ENCODE measurements around the gene TBC1D2B. TPM values are rescaled to one million over a fixed set of nuclear protein-coding genes. Genes with fewer than 3 reads are reported as not detected.

TBC1D2B gene
- total RNA-seq, 1 donor from 2014 or later: 62.3 TPM

- Mint-ChIP-seq H3K36me3 (ENCODE audit: low read depth) (no peaks in the 10 kb centered on the region), H3K9me3 (no peaks in the 10 kb centered on the region), H3K4me1 (peaks cover 66% of the 10 kb centered on the region), H3K27me3 (no peaks in the 10 kb centered on the region), H3K27ac (peak overlapping the region; percentile 92), H3K4me3 (peak overlapping the region; percentile 56)
- DNase-seq: no peak
- intact Hi-C loops (cut with micrococcal nuclease): loop anchor here (5.0 kb wide), 2 partner anchors 37 to 87 kb away; no protein-coding TSS in a partner anchor
These were observed 26.6 kb upstream of the TBC1D2B start for GRCh38 chr15:78104119-78104479.

- no peaks in the 10 kb centered on the region for H3K36me3 Mint-ChIP-seq (ENCODE audit: low read depth)
- H3K4me3 Mint-ChIP-seq: peak overlapping the region; percentile 56
- peak; percentile 91 for DNase-seq
- H3K27ac Mint-ChIP-seq: peak overlapping the region; percentile 92
- no peaks in the 10 kb centered on the region for H3K9me3 Mint-ChIP-seq
- H3K27me3 Mint-ChIP-seq: no peaks in the 10 kb centered on the region
- peaks cover 62% of the 10 kb centered on the region for H3K4me1 Mint-ChIP-seq
- intact Hi-C loops (cut with micrococcal nuclease): loop anchor here (5.0 kb wide), 2 partner anchors 36 to 86 kb away; no protein-coding TSS in a partner anchor
These were observed 26.1 kb upstream of the TBC1D2B start for GRCh38 chr15:78103406-78104118.

GRCh38 chr15:78102741-78103140 lies 25.2 kb upstream of the TBC1D2B start:
- Mint-ChIP-seq H3K4me3 (no peak overlapping the region), H3K9me3 (no peaks in the 10 kb centered on the region), H3K36me3 (ENCODE audit: low read depth) (no peaks in the 10 kb centered on the region), H3K27ac (peak overlapping the region; percentile 92), H3K27me3 (no peaks in the 10 kb centered on the region), H3K4me1 (peaks cover 60% of the 10 kb centered on the region)
- no peak for DNase-seq
- intact Hi-C loops (cut with micrococcal nuclease): loop anchor here (5.0 kb wide), 2 partner anchors 35 to 85 kb away; no protein-coding TSS in a partner anchor

GRCh38 chr15:78102211-78102610 lies 24.7 kb upstream of the TBC1D2B start:
- H3K9me3 Mint-ChIP-seq: no peaks in the 10 kb centered on the region
- H3K27ac Mint-ChIP-seq: peak overlapping the region; percentile 92
- intact Hi-C loops (cut with micrococcal nuclease): loop anchor here (5.0 kb wide), 2 partner anchors 35 to 85 kb away; no protein-coding TSS in a partner anchor
- no peaks in the 10 kb centered on the region for H3K36me3 Mint-ChIP-seq (ENCODE audit: low read depth)
- no peak for DNase-seq
- H3K4me3 Mint-ChIP-seq: no peak overlapping the region
- peaks cover 55% of the 10 kb centered on the region for H3K4me1 Mint-ChIP-seq
- no peaks in the 10 kb centered on the region for H3K27me3 Mint-ChIP-seq

DNA sequence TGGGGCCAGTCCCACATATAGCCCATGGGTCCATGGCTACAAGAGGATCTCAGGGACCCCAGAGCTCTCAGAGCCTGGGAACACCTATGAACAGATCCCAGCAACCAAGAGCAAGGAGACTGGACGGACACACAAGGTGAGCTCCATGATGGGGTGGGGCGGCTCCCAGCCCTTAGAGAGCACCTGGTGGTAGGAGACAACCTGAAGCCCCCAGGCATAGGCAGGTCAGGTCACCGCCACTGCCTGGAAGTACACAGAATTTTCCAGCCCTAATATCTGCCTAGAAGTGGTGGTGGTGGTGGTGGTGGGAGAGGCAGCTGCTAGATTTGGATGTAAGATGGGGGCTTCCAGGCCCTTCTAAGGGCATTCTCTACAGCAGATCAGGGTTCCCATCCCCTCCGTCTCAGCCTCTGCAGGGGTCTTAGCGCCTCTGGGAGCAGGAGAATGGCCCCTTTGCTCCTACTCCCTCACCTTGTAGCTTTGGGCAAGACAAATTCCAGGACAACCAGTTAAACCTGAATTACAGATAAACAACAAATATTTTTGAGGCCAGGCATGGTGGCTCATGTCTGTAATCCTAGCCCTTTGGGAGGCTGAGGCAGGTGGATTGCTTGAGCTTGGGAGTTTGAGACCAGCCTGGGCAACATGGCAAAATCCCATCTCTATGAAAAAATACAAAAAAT lies 24.1 kb upstream of the TBC1D2B start:
- Mint-ChIP-seq H3K27me3 (no peaks in the 10 kb centered on the region), H3K36me3 (ENCODE audit: low read depth) (no peaks in the 10 kb centered on the region), H3K4me3 (no peak overlapping the region), H3K4me1 (peaks cover 50% of the 10 kb centered on the region), H3K27ac (peak overlapping the region; percentile 45), H3K9me3 (no peaks in the 10 kb centered on the region)
- DNase-seq: no peak
- intact Hi-C loops (cut with micrococcal nuclease): loop anchor here (5.0 kb wide), 2 partner anchors 34 to 84 kb away; no protein-coding TSS in a partner anchor

- no peak overlapping the region for H3K4me3 Mint-ChIP-seq
- intact Hi-C loops (cut with micrococcal nuclease): loop anchor here (5.0 kb wide), 2 partner anchors 34 to 84 kb away; no protein-coding TSS in a partner anchor
- H3K27ac Mint-ChIP-seq: no peak overlapping the region
- H3K36me3 Mint-ChIP-seq (ENCODE audit: low read depth): no peaks in the 10 kb centered on the region
- no peaks in the 10 kb centered on the region for H3K9me3 Mint-ChIP-seq
- H3K27me3 Mint-ChIP-seq: no peaks in the 10 kb centered on the region
- peaks cover 44% of the 10 kb centered on the region for H3K4me1 Mint-ChIP-seq
- DNase-seq: no peak
These were observed 23.4 kb upstream of the TBC1D2B start for GRCh38 chr15:78100886-78101285.

DNA sequence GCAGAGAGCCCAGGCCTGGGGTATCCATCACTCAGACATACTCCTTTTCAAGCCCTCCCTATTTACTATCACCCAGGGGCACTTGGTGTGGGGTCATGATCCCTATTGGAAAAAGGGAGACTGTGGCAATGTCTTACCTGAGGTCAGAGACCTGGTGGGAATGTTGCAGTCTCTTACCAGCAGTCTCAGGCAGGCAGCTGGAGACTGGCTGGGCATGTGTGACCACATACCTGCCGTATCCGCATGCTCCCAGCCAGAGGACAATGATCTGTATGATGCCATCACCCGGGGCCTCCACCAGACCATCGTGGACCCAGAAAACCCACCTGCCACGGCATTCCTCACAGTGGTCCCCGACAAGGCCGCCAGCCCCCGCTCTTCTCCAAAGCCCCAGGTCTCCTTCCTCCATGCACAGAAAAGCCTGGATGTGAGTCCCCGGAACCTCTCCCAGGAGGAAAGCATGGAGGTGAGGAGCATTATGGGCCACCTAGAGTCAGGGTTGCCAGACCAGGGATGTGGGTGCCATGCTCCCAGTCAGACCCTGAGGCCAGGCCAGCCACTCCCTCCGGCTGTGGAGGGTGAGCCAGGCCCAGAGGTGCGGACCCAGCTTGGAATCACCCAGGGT lies 20.7 kb upstream of the TBC1D2B start:
- H3K27me3 Mint-ChIP-seq: peaks cover 2% of the 10 kb centered on the region
- H3K36me3 Mint-ChIP-seq (ENCODE audit: low read depth): no peaks in the 10 kb centered on the region
- DNase-seq: no peak
- no peak overlapping the region for H3K4me3 Mint-ChIP-seq
- intact Hi-C loops (cut with micrococcal nuclease): no loop called here
- no peak overlapping the region for H3K27ac Mint-ChIP-seq
- H3K9me3 Mint-ChIP-seq: no peaks in the 10 kb centered on the region
- H3K4me1 Mint-ChIP-seq: peaks cover 27% of the 10 kb centered on the region

- no peaks in the 10 kb centered on the region for H3K9me3 Mint-ChIP-seq
- H3K27ac Mint-ChIP-seq: no peak overlapping the region
- no peak overlapping the region for H3K4me3 Mint-ChIP-seq
- peaks cover 2% of the 10 kb centered on the region for H3K27me3 Mint-ChIP-seq
- intact Hi-C loops (cut with micrococcal nuclease): no loop called here
- no peaks in the 10 kb centered on the region for H3K36me3 Mint-ChIP-seq (ENCODE audit: low read depth)
- H3K4me1 Mint-ChIP-seq: peaks cover 26% of the 10 kb centered on the region
- DNase-seq: no peak
These were observed 20.2 kb upstream of the TBC1D2B start for GRCh38 chr15:78097667-78098066.

DNA sequence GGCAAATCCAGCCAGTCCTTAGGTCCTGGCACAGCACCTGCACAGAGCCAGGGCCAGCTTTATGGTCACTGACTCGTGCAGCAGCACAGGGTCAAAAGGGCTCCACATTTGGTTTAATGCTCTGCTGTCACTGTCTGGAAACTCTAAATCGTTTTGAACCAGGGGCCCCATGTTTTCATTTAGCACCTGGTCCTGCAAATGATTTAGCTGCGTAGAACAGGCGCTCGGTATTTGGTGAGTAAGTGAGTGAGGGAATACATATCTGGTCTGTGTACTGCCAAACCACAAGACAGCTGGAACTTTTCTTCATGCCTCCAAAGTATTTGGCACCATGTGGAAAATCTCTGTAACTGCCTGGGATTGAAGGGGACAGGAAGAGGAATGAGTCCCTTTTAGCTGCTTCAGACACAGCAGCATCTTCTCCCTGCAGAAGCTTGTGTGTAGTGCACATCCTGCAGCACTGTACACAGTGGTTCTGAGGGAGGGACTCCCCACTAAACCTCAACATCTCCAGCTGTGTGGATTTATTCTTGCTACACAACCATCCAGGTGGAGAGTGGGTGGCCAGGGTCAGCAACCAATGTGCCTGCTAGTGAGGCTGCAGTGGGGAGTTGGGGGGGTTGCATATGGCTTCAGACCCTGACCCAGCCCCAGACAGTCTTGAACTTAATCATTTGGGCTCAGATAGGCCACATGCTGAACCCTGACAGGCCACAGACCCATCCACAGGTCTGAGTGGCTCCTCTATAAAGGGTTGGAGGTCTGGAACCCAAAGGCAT lies 15.9 kb upstream of the TBC1D2B start:
- intact Hi-C loops (cut with micrococcal nuclease): no loop called here
- Mint-ChIP-seq H3K9me3 (no peaks in the 10 kb centered on the region), H3K36me3 (ENCODE audit: low read depth) (no peaks in the 10 kb centered on the region), H3K4me3 (no peak overlapping the region), H3K27ac (no peak overlapping the region), H3K27me3 (peaks cover 2% of the 10 kb centered on the region), H3K4me1 (peaks cover 27% of the 10 kb centered on the region)
- DNase-seq: no peak

- no peaks in the 10 kb centered on the region for H3K9me3 Mint-ChIP-seq
- peak within 1 kb of the TSS; percentile 10 for H3K27ac Mint-ChIP-seq
- intact Hi-C loops (cut with micrococcal nuclease): no loop called here
- peaks cover 2% of the 10 kb centered on the region for H3K27me3 Mint-ChIP-seq
- DNase-seq: no peak
- no peak within 1 kb of the TSS for H3K4me3 Mint-ChIP-seq
- no peaks in the 10 kb centered on the region for H3K36me3 Mint-ChIP-seq (ENCODE audit: low read depth)
- peaks cover 30% of the 10 kb centered on the region for H3K4me1 Mint-ChIP-seq
These were observed 14.9 kb upstream of the TBC1D2B start, which contains the start of gene SH2D7 for GRCh38 chr15:78092261-78093041. Gene SH2D7 (plus strand): TSS chr15:78092561. CDS start chr15:78092585, 24 bp downstream.

GRCh38 chr15:78090422-78091063 lies 13.0 kb upstream of the TBC1D2B start:
- no peak overlapping the region for H3K27ac Mint-ChIP-seq
- DNase-seq: no peak
- H3K36me3 Mint-ChIP-seq (ENCODE audit: low read depth): no peaks in the 10 kb centered on the region
- H3K4me3 Mint-ChIP-seq: no peak overlapping the region
- no peaks in the 10 kb centered on the region for H3K9me3 Mint-ChIP-seq
- intact Hi-C loops (cut with micrococcal nuclease): no loop called here
- peaks cover 32% of the 10 kb centered on the region for H3K4me1 Mint-ChIP-seq
- peaks cover 2% of the 10 kb centered on the region for H3K27me3 Mint-ChIP-seq

- peaks cover 31% of the 10 kb centered on the region for H3K4me1 Mint-ChIP-seq
- peak overlapping the region; percentile 2 for H3K27ac Mint-ChIP-seq
- H3K36me3 Mint-ChIP-seq (ENCODE audit: low read depth): no peaks in the 10 kb centered on the region
- intact Hi-C loops (cut with micrococcal nuclease): no loop called here
- no peak for DNase-seq
- no peaks in the 10 kb centered on the region for H3K27me3 Mint-ChIP-seq
- no peaks in the 10 kb centered on the region for H3K9me3 Mint-ChIP-seq
- H3K4me3 Mint-ChIP-seq: no peak overlapping the region
These were observed 11.2 kb upstream of the TBC1D2B start for GRCh38 chr15:78088773-78089080.

All from activated CD4-positive, alpha-beta T cell treated with anti-CD3 and anti-CD28 coated beads, Interleukin-2, amount 10 ng/mL, durations not matched to agents 24 days and 14 days (primary cell).